HepG2 (cell line): ENCODE results near the gene RAPGEFL1. TPM values are rescaled to one million over a fixed set of nuclear protein-coding genes. Genes with fewer than 3 reads are reported as not detected.

Source experiments
- ARID5B ChIP-seq: IDR thresholded peaks from 2 replicates; pipeline ENCODE4 v1.4.0; 2020; ENCODE audit warnings: mild to moderate bottlenecking, missing genetic modification reagents
- ATF7-NPFF ChIP-seq: sonication (generic); formaldehyde crosslinking; IDR thresholded peaks from 2 replicates; pipeline ENCODE4 v1.8.1; 2023; ENCODE audit warnings: mild to moderate bottlenecking, low read depth, missing genetic modification reagents, moderate library complexity
- FOXC1 ChIP-seq: sonication (generic); formaldehyde crosslinking; IDR thresholded peaks from 2 replicates; pipeline ENCODE4 v1.8.0; 2022; ENCODE audit warnings: mild to moderate bottlenecking, missing genetic modification reagents, borderline replicate concordance
- FOXJ3 ChIP-seq: sonication (generic); formaldehyde crosslinking; IDR thresholded peaks from 2 replicates; pipeline ENCODE4 v1.4.0; 2020; ENCODE audit warnings: missing genetic modification reagents, mild to moderate bottlenecking, borderline replicate concordance
- NCOA1 ChIP-seq: sonication (generic); formaldehyde crosslinking; IDR thresholded peaks from 2 replicates; pipeline ENCODE4 v1.9.0; 2021; ENCODE audit warnings: missing genetic modification reagents
- NFKBIZ ChIP-seq: IDR thresholded peaks from 2 replicates; pipeline ENCODE4 v1.6.1; 2018; ENCODE audit warnings: missing genetic modification reagents, missing compliant biosample characterization
- RBM22 ChIP-seq: fragments of 200-400 bp; formaldehyde crosslinking; optimal IDR thresholded peaks from 2 replicates; pipeline ENCODE3; 2017; ENCODE audit warnings: mild to moderate bottlenecking, low read length, moderate library complexity
- RELA ChIP-seq: sonication (generic); formaldehyde crosslinking; IDR thresholded peaks from 2 replicates; pipeline ENCODE4 v1.4.0; 2020; ENCODE audit warnings: missing genetic modification reagents
- SAP130 ChIP-seq: IDR thresholded peaks from 2 replicates; pipeline ENCODE4 v1.6.1; 2016; ENCODE audit warnings: low read depth
- SSRP1 ChIP-seq: IDR thresholded peaks from 2 replicates; pipeline ENCODE4 v1.6.1; 2016; ENCODE audit warnings: control low read depth
- TFDP2 ChIP-seq: sonication (generic); formaldehyde crosslinking; IDR thresholded peaks from 2 replicates; pipeline ENCODE4 v1.4.0; 2020; ENCODE audit warnings: missing genetic modification reagents
- ZBTB33 ChIP-seq: sonication (generic); formaldehyde crosslinking; IDR thresholded peaks from 2 replicates; pipeline ENCODE4 v1.4.0; 2020; ENCODE audit warnings: missing genetic modification reagents
- ZC3H13 ChIP-seq: sonication (generic); formaldehyde crosslinking; IDR thresholded peaks from 2 replicates; pipeline ENCODE4 v1.8.1; 2023; ENCODE audit warnings: mild to moderate bottlenecking, missing genetic modification reagents, moderate library complexity
- ZMYM4 ChIP-seq: sonication (generic); formaldehyde crosslinking; IDR thresholded peaks from 2 replicates; pipeline ENCODE4 v1.8.1; 2023; ENCODE audit warnings: mild to moderate bottlenecking, missing genetic modification reagents
- ZNF383 ChIP-seq: sonication (generic); formaldehyde crosslinking; IDR thresholded peaks from 2 replicates; pipeline ENCODE4 v1.4.0; 2020; ENCODE audit warnings: missing genetic modification reagents, mild to moderate bottlenecking, borderline replicate concordance
- ZNF619 ChIP-seq: sonication (generic); formaldehyde crosslinking; IDR thresholded peaks from 2 replicates; pipeline ENCODE4 v1.4.0; 2020; ENCODE audit warnings: mild to moderate bottlenecking, missing genetic modification reagents
- ZNF691 ChIP-seq: sonication (generic); formaldehyde crosslinking; IDR thresholded peaks from 2 replicates; pipeline ENCODE4 v1.4.0; 2020; ENCODE audit warnings: missing genetic modification reagents, low read depth, mild to moderate bottlenecking, borderline replicate concordance
- ZNF768 ChIP-seq: sonication (generic); formaldehyde crosslinking; IDR thresholded peaks from 2 replicates; pipeline ENCODE4 v1.4.0; 2020; ENCODE audit warnings: missing genetic modification reagents
- polyA plus RNA-seq, 8 experiments: library from polyadenylated mRNA; depleted of rRNA in 3 of 8; stranded (reverse) in 7 of 8; unstranded in 1 of 8; fragments of >200 nt; fragmentation: Illumina TruSeq in 4 of 8; extraction: Trizol in 4 of 8; gene quantifications; 2 replicates each; pipeline versions ENCODE4 v1.2.1 to v1.2.3, GENCODE V29; 2011 to 2016; ENCODE audit warnings: low read depth in 4 of 8, missing spikeins in 1 of 8, mixed read lengths in 1 of 8; ENCODE audit not compliant: insufficient read depth in 1 of 8
- total RNA-seq, 5 experiments: library from RNA; depleted of rRNA; stranded (reverse); fragments of >200 nt; fragmentation: Illumina TruSeq; extraction: Trizol; gene quantifications; 2 replicates each; pipeline ENCODE4 v1.2.3, GENCODE V29; 2016; ENCODE audit warnings: low read depth in 1 of 5

RAPGEFL1 gene
- total and polyA plus RNA-seq, 2 of the 13 experiments (the other 11 are each of a cell fraction or from before 2014, with no cell fraction given), result 4.5 to 7.8 TPM

DNA sequence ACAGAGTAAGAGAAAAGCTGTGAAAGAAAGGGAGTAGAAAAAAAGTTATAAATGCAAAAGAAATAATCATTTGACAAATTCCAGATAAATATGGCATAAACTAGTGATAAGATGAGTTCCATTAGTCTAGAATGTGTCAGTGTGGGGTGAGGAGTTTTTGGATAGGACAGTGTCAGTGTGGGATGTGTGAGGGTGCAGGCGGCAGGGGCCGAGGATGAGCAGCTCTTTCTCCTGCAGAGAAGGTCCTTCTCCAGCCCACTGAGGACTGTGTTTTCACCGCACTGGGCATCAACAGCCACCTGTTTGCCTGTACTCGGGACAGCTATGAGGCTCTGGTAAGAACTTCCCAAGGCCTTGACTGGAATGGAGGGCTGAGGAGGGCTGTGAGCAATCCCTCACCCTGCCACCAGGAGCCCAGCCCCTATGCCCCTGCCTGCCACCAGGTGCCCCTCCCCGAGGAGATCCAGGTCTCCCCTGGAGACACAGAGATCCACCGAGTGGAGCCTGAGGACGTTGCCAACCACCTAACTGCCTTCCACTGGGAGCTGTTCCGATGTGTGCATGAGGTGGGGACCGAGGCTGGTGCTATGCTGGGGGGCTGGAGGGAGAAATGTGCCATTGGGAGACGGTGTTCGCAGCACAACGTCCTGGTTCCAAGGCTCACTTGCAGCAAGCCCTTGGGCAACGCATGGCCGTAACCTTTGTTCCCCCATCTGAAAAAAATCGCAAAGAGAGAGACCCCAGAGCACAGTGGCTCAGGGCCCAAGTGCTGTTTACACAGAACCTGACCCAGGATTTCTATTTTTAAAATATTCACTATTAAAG is 13.1 kb downstream of the RAPGEFL1 start (continued):
- TF ChIP-seq ARID5B (CRISPR knock-in tag), result peak; percentile 18; the same call in 1 of the 2 replicates
- peak; percentile 65; the same call in 1 of the 2 replicates for TF ChIP-seq ZNF691 (CRISPR knock-in tag)
- TF ChIP-seq RELA (CRISPR knock-in tag), result no peak
- TF ChIP-seq NFKBIZ (CRISPR knock-in tag), result 0 out of 2 replicates have a peak, but pooled peaks have one; percentile 38
- TF ChIP-seq ZNF768 (CRISPR knock-in tag), result peak; percentile 69
- TF ChIP-seq FOXJ3 (CRISPR knock-in tag), result no peak
- TF ChIP-seq ZNF383, result no peak
- TF ChIP-seq SAP130 (CRISPR knock-in tag), result peak; percentile 50
- TF ChIP-seq ZC3H13 (CRISPR knock-in tag), result no peak
- TF ChIP-seq ZMYM4 (CRISPR knock-in tag), result peak; percentile 59; the same call in 1 of the 2 replicates
- TF ChIP-seq ZNF619, result 0 out of 2 replicates have a peak, but pooled peaks have one; percentile 23
- TF ChIP-seq NCOA1 (CRISPR knock-in tag), result peak; percentile 86; the same call in 1 of the 2 replicates
- TF ChIP-seq RBM22, result no peak
- TF ChIP-seq TFDP2 (CRISPR knock-in tag), result 0 out of 2 replicates have a peak, but pooled peaks have one; percentile 3
- TF ChIP-seq ATF7-NPFF (CRISPR knock-in tag), result no peak
- TF ChIP-seq ZBTB33 (CRISPR knock-in tag), result 0 out of 2 replicates have a peak, but pooled peaks have one; percentile 5
- peak; percentile 82; the same call in 1 of the 2 replicates for TF ChIP-seq FOXC1
- TF ChIP-seq SSRP1 (CRISPR knock-in tag), result no peak
